SK-MEL-5 (cell line): ENCODE results near the gene CGREF1. TPM values are rescaled to one million over a fixed set of nuclear protein-coding genes. Genes with fewer than 3 reads are reported as not detected.
A peak's percentile ranks its signal among the peaks of the same experiment; 100 is the strongest.

Experiments
- DNase-seq: peaks from one replicate; pipeline ENCODE4 v3.0.0-alpha.2; 2016; ENCODE audit warnings: low read depth, low spot score
- in situ Hi-C: cut with HindIII; loops from 2 replicates; pipeline ENCODE4 v1.10.0; 2016; ENCODE audit warnings: low sequenced_read_pairs, high pct_unique_total_duplicates, low pct_unique_long_range_greater_than_20kb
- total RNA-seq: library from RNA; depleted of rRNA; stranded (reverse); fragments of >200 nt; shearing (Covaris generic); gene quantifications from 2 replicates; pipeline ENCODE4 v1.2.3, GENCODE V29; 2014

CGREF1 gene
- total RNA-seq, 1 experiment from 2014 or later: 22.3 TPM

DNA sequence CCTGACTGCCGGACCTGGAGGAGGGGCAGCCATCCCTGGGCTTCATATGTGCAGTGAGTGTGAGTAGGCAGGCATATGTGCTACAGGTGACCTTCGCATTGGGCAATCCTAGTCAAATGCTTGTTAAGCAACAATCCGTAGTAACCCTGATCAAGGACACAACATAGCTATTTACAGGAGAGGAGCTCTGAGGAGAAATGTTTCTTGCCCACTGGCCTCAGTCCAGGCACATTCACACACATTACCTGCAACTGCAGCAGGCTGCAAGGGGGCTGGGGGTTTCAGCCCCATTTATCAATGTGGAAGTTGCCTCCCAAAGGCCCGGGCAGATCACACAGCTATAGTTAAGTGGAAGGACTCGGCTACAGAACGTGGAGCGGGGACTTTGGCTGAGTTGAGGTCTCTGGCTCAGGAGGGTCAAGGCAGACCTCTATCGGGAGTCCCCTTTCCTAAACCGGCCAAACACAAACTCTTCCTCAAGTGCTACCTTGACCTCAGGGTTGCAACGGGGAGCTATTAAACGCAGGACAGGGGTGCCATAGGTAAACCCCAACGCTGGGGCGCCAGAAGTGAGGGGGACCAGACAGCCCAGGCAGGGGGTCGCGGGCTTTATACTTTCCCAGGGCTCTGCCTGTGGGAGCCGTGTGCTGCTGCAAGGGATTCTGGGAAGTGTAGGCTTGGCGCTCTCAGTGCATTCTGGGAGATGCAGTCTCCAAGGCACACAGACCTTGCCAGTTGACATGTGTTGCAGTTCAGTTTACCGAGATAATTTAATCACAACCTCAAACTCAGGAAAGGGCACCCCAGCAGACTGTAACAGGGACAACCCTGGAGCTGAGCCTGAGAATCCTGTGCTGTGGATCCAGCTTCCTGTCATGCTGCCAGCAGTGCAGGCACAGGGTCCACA is 22.9 kb downstream of the CGREF1 start:
- in situ Hi-C loops: no loop called here

DNA sequence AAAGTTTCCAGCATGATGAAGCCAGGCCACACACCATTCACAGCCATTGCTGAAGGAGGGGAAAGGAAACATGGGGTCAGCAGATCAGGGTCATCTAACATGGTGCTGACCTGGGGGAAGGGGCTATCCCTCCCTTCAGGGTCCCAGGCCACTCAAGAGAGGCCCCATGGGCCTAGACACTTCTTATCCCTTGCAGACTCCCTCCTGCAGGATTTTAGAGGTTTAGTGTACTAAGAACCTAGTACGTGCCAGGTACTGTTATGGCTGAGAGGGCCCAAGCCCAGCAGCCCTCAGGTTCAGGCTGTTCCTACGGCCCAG is 23.5 kb downstream of the CGREF1 start:
- in situ Hi-C loops: no loop called here
- no peak for DNase-seq

More for the DNA sequence above, 22.9 kb downstream of the CGREF1 start:
- DNase-seq: peak; percentile 75

GRCh38 chr2:27094353-27094984 is 24.5 kb downstream of the CGREF1 start:
- in situ Hi-C loops: no loop called here
- DNase-seq: no peak

DNA sequence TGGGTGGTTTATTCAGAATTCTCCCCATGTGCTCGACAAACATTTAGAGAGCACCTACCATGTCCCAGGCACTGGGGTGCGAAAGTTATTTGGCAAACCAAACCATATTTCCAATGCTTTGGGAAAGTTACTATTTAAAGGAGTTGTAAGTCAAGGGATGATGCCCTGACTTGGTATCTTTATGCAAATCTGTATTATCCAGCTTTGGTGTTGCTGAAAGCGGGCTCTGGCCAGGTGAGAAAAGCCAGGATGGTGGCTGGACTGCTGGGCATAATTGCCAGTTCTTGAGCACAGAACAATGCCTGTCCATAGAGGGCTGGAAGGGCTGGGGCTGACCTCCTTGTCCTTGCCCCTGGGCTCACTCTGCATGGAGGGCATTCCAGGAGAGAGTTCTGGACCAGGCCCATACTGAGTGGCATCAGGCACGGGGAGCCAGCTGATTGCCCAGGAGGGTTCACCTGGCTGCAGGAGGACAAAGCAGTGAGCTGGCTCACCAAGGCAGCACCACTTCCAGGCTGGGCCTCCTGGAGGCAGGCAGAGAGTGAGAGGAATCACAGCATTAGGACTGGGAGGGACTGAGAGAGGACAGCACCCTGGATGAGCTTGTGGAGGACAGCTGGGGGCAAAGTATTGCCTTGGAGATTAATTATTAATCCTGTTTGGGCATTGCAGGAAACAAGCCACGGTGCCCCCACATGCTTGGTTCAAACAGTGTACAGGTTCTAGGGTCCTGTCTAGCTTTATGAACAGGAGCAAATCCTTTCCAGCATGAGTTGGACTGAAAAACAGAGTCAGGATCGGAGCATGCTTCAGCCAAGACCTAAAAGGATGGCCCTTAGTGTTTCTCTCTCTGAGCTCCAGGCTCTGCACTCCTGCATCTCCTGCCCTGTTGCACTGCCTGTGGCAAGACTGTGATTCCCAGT is 25.2 kb downstream of the CGREF1 start:
- in situ Hi-C loops: no loop called here
- no peak for DNase-seq

DNA sequence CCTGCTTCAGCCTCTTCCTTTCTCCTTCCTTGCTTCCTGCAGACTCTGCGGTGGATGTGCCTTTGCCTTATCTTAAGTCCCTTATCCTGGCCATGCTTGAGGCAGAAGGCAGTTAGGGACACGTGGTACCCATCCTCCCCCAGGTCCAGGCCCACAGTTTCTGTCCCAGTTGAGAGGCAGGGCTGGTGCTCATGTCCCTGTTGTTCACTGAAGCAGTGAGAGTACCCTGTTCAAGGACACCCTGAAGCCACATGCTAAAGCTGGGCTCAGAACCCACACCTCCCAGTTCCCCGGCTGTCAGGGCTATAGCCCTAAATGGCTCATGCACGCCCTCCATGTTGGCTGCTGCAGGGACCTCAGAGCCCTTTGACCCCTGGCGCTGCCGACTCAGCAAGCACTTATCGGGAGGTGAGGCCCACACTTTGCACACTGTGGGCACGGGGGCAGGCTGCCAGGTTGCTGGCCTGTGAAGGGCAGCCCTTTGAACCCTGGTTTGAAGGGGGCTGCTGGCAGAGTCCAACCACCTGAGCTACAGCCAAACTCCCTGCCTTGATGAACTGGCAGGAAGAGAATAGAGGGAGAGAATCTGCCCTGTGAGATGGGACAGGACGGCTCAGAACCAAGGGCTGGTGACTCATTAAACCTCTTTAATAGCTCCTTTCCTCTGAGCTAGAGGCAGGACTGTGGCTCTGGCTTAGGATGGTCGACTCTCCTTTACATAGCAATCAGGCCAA is 26.1 kb downstream of the CGREF1 start:
- in situ Hi-C loops: no loop called here
- no peak for DNase-seq

DNA sequence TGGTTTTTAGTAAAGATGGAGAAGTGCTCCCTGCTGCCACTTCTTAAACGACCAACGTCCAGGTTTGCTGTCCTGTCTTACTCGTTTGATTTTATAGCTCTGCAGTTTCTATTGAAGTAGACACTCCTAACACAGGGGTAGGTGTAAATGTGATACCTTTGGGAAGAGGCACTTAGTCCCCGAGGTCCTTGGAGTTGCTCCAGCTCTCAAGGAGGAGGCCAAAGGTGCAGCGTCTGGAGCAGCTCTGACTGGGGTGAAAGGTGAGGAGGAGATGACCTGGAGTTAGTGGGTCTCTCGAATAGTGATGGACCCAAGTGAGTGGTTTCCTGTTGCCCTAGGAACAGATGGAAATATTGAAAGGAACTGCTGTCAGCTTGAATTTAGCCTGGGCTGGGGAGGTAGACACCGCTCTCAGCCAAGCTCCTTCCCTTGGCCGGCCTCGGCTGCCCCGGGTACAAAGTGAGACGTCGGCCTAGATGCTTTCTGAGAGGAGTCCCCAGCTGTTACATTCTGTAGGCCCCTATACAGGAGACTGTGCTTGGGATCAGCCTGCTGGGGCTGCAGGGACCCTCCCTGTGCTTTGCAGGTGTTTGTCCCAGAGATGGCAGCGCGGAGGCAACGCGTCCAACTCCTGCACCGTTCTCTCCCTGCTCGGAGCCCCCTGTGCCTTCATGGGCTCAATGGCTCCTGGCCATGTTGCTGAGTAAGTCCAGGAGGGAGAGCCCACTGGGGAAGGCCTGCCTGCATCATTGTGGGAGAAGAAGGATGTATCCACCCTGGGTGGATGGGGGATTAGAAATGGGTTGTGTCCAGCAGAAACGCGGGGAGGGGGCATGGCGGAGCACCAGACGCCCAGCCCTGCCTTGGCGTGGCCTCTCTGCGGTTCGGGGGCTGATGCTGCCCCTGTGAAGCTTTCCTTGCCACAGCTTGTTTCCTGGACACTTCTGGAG is 26.9 kb downstream of the CGREF1 start:
- in situ Hi-C loops: no loop called here

DNA sequence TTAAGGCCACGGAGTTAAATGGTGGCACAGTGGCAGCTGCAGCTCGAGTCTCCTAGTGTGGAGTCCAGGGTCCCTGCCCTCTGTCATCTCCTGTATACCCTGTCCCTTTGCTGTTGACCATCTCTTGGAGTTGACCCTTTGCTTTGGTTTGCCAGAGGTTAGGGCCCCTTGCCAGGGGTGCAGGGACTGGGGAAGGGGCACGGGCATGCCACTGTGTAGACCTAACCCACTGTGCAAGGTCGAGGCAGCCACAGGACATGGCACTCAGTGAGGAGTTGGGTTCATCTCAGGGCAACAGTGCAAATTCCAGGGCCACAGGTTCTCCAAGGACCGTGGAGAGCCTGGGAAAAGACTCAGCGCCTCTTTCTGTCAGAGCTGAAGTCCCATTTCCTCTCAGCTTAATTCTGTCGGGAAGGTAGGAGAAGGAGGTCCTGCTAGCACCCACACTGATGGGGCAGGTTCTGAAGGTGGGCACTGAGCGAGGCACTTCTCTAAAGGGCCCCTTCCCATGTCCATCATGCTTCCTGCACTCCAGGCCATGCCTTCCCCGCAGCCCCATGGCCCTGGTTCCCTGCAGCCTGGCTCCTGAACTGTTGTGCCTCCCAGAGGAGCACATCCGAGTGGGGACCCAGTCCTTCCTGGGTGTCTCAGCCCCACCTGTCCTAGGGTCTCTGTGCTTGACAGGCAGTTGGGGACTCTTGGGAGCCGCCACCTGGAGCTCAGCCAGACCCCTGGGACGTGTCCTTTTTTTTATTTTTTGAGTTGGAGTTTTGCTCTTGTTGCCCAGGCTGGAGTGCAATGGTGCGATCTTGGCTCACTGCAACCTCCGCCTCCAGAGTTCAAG is 29.6 kb downstream of the CGREF1 start:
- no peak for DNase-seq
- in situ Hi-C loops: no loop called here

More for the DNA sequence above, 26.9 kb downstream of the CGREF1 start:
- DNase-seq: no peak

GRCh38 chr2:27088634-27089033 is 30.3 kb downstream of the CGREF1 start:
- no peak for DNase-seq
- in situ Hi-C loops: no loop called here

DNA sequence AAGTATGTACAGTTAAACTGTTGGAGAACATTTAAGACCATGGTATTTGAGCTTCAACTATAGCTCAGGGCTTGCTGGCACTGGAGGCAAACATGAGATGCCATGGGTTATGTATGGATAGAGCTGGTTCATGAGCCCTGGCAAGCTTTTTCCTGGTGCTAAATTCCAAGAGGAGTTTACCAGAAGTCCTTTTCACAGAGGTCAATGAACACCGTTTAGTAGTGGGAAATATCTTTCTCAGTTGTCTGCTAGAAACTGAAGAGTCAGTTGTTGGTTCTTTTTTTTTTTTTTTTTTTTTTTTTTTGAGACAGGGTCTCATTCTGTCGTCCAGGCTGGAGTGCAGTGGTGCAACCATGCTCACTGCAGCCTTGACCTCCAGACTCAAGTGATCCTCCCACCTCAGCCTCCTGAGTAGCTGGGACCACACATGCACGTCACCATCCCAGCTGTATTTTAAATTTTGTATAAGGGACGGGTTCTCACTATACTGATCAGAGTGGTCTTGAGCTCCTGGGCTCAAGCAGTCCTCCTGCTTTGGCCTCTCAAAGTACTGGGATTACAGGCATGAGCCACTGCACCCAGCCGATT is 31.0 kb downstream of the CGREF1 start:
- no peak for DNase-seq
- in situ Hi-C loops: no loop called here

GRCh38 chr2:27086724-27087593 is 32.0 kb downstream of the CGREF1 start, which contains the start of gene KHK:
TSS of gene KHK (plus strand) at chr2:27086772. CDS start at chr2:27087260, 488 bp downstream.
- in situ Hi-C loops: no loop called here
- DNase-seq: no peak

DNA sequence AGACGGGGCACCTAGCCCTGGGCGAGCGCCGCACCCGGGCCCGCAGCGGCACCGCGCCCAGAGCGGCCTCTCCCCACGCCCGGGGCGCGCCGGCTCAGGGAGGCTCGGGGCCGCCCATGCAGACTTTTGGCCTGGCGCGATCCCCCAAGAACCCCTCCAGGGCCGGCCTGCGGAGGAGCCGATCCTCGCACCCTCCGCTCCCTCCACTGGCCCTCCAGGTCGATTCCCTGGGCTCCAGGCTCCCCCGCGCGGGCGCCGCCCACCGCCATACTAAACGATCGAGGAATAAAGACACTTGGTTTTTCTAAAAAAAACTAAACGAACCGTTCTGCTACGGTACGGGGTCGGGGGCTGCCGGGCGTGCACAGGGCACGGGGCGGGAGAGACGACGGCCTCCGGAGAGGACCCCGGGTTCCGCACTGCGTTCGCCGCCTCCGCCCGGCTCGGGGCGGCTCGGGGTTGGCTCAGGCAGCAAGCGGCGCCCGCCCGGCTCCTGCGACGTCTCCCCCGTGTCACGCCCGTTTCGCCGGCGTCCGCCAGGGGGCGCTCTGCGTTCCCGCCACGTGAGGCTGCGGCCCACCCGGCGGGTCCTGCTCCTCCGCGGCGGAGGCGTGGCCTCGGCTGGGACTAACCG is 32.7 kb downstream of the CGREF1 start:
- DNase-seq: peak; percentile 94
- in situ Hi-C loops: no loop called here

DNA sequence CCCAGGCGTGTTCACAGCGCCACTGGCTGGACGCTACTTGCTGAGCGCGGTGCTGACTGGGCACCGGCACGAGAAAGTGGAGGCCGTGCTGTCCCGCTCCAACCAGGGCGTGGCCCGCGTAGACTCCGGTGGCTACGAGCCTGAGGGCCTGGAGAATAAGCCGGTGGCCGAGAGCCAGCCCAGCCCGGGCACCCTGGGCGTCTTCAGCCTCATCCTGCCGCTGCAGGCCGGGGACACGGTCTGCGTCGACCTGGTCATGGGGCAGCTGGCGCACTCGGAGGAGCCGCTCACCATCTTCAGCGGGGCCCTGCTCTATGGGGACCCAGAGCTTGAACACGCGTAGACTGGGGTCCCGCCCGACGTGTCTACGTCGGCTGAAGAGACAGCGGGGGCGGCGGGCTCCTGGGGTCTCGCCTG is 33.2 kb downstream of the CGREF1 start:
- in situ Hi-C loops: no loop called here
- peak; percentile 70 for DNase-seq

GRCh38 chr2:27085062-27085672 is 33.8 kb downstream of the CGREF1 start:
- no peak for DNase-seq
- in situ Hi-C loops: no loop called here
